CD8-positive, alpha-beta memory T cell (primary cell): ENCODE measurements around the gene ZDHHC20. TPM values are rescaled to one million over a fixed set of nuclear protein-coding genes. Genes with fewer than 3 reads are reported as not detected.
"Not testable (repeated sequence)": the region's sequence is repeated elsewhere in the genome, so short reads cannot be mapped to it uniquely, and the experiment has no call there.

ENCODE experiments used
- CTCF ChIA-PET: fragments of 350-600 bp; sonication (Branson Sonifier 250); formaldehyde crosslinking; loops from one replicate; lab custom pipeline; 2021; ENCODE audit warnings: antibody characterized with exemption; lab: Charles Lee
- POLR2A ChIA-PET: fragments of 350-600 bp; sonication (Branson Sonifier 250); formaldehyde crosslinking; loops from one replicate; lab custom pipeline; 2021; ENCODE audit warnings: antibody characterized with exemption; lab: Charles Lee
- DNase-seq, 5 donors: peaks; one replicate each; pipeline versions ENCODE4 v3.0.0 to v3.0.0-alpha.2; 2020 to 2022; ENCODE audit warnings: mixed read lengths in 1 of 5
- H3K27ac ChIP-seq: one replicate; pipeline ENCODE4 v1.7.0; 2013; ENCODE audit warnings: low read depth, mild to moderate bottlenecking, low read length, moderate library complexity
- H3K27me3 ChIP-seq: 2 replicates; pipeline ENCODE4 v1.7.0; 2013; ENCODE audit warnings: low read length, mild to moderate bottlenecking; ENCODE audit not compliant: insufficient read depth, poor library complexity, severe bottlenecking
- H3K36me3 ChIP-seq: 2 replicates; pipeline ENCODE4 v1.7.0; 2013; ENCODE audit warnings: mild to moderate bottlenecking, low read length, moderate library complexity; ENCODE audit not compliant: insufficient read depth
- H3K4me1 ChIP-seq: 2 replicates; pipeline ENCODE4 v1.7.0; 2013; ENCODE audit warnings: mild to moderate bottlenecking, low read length, moderate library complexity; ENCODE audit not compliant: insufficient read depth
- H3K4me3 ChIP-seq: 2 replicates; pipeline ENCODE4 v1.7.0; 2013; ENCODE audit warnings: mild to moderate bottlenecking, low read length
- H3K9me3 ChIP-seq: 2 replicates; pipeline ENCODE4 v1.7.0; 2013; ENCODE audit warnings: mild to moderate bottlenecking, low read length
- H3K27ac Mint-ChIP-seq, 8 donors: one replicate each; pipeline ENCODE4 v1.8.0; 2020 to 2021; ENCODE audit warnings: mixed read lengths in 8 of 8, mild to moderate bottlenecking in 6 of 8, inconsistent platforms in 3 of 8, moderate library complexity in 3 of 8
- H3K27me3 Mint-ChIP-seq, 2 donors: one replicate each; pipeline ENCODE4 v1.8.0; 2020 to 2021; ENCODE audit warnings: mixed read lengths in 2 of 2, mild to moderate bottlenecking in 1 of 2, moderate library complexity in 1 of 2
- H3K36me3 Mint-ChIP-seq, 3 donors: one replicate each; pipeline ENCODE4 v1.8.0; 2020 to 2021; ENCODE audit warnings: mixed read lengths in 3 of 3, inconsistent platforms in 1 of 3, mild to moderate bottlenecking in 1 of 3
- H3K4me1 Mint-ChIP-seq, 3 donors: one replicate each; pipeline ENCODE4 v1.8.0; 2020 to 2021; ENCODE audit warnings: mixed read lengths in 3 of 3, inconsistent platforms in 1 of 3, mild to moderate bottlenecking in 1 of 3
- H3K4me3 Mint-ChIP-seq, 7 donors: one replicate each; pipeline ENCODE4 v1.8.0; 2020 to 2021; ENCODE audit warnings: mixed read lengths in 7 of 7, mild to moderate bottlenecking in 6 of 7, moderate library complexity in 4 of 7, inconsistent platforms in 2 of 7
- H3K9me3 Mint-ChIP-seq, 5 donors: one replicate each; pipeline ENCODE4 v1.8.0; 2020 to 2022; ENCODE audit warnings: mixed read lengths in 5 of 5, mild to moderate bottlenecking in 3 of 5, moderate library complexity in 2 of 5, inconsistent platforms in 1 of 5
- polyA plus RNA-seq: library from polyadenylated mRNA; unstranded; fragments of 300-500 nt; fragmentation: Illumina TruSeq; gene quantifications from one replicate; pipeline ENCODE4 v1.2.3, GENCODE V29; 2021
- total RNA-seq, 2 experiments: library from RNA; stranded (reverse); gene quantifications; one replicate each; pipeline ENCODE4 v1.2.3, GENCODE V29; 2021

Gene ZDHHC20
- total and polyA plus RNA-seq, 3 experiments from 2014 or later = 35.5 to 58.8 (median 50.4) TPM

DNA sequence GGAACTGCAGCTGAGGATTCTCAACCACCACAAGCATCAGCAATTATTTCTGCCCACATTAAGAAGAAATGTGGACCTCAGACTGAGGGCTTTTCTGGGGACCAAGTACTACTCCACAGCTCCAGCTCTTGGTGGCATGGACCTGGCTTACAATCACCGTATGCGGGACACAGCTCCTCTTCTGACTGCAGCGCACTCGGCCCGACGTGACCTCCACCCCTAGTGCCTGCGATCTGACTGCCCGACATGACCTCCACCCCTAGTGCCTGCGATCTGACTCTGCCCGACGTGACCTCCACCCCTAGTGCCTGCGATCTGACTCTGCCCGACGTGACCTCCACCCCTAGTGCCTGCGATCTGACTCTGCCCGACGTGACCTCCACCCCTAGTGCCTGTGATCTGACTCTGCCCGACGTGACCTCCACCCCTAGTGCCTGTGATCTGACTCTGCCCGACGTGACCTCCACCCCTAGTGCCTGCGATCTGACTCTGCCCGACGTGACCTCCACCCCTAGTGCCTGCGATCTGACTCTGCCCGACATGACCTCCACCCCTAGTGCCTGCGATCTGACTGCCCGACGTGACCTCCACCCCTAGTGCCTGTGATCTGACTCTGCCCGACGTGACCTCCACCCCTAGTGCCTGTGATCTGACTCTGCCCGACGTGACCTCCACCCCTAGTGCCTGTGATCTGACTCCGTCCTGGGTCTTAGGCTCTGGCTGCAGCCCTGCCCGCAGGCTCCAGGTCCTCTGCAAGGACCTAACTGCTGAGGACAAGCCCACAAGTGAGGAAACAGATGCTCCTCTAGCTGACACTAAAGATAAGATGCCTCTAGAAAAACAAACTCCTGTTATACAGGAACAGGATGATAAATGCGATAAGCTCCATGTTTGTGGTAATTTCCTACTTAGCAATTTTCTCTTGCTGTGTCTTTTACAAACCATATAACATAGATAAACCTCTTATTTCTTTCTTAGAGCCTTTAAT is 81.8 kb downstream of the ZDHHC20 start:
- CTCF ChIA-PET, H3K4me3 ChIP-seq, H3K27me3 Mint-ChIP-seq, H3K27ac ChIP-seq, H3K9me3 Mint-ChIP-seq, DNase-seq, H3K4me3 Mint-ChIP-seq, POLR2A ChIA-PET, H3K4me1 Mint-ChIP-seq, H3K9me3 ChIP-seq, H3K27me3 ChIP-seq, H3K4me1 ChIP-seq: not testable (repeated sequence)
- peaks cover 17% of the 10 kb centered on the region for H3K36me3 ChIP-seq
- Mint-ChIP-seq H3K27ac (peak overlapping the region in 1 of 8 donors; percentile 58), H3K36me3 (peaks cover 0 to 67% (median 9%) of the 10 kb centered on the region in 3 donors)

DNA sequence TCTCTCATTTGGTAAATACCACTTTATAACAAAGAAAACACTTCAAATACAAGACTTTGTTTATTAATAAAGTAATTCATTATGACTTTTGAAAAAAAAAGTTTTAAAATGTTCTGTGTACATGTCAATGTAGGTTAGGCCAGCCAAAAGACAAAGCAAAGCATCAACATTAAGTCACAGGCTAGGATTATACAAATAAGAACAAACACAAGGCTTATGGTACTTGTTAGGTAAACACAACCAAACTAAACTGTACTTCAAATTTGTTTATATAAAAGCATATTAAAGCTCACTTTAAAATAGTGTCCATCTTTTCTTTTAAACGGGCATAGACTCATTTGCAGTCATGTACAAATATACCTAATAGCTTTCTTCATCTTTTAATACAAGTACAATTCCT is 86.6 kb downstream of the ZDHHC20 start:
- H3K27me3 ChIP-seq = no peaks in the 10 kb centered on the region
- Mint-ChIP-seq H3K36me3 (peaks cover 0 to 34% (median 2%) of the 10 kb centered on the region in 3 donors), H3K27me3 (no peaks in the 10 kb centered on the region), H3K4me3 (no peak overlapping the region), H3K4me1 (peaks cover 0 to 2% (median 0%) of the 10 kb centered on the region in 3 donors), H3K27ac (peak overlapping the region in 1 of 8 donors; percentile 17), H3K9me3 (no peaks in the 10 kb centered on the region)
- no peak overlapping the region for H3K4me3 ChIP-seq
- CTCF ChIA-PET = no interaction called here
- peaks cover 7% of the 10 kb centered on the region for H3K36me3 ChIP-seq
- H3K9me3 ChIP-seq = no peaks in the 10 kb centered on the region
- no peak overlapping the region for H3K27ac ChIP-seq
- no peaks in the 10 kb centered on the region for H3K4me1 ChIP-seq
- no peak for DNase-seq
- POLR2A ChIA-PET = no interaction called here

GRCh38 chr13:21371011-21371410 is 88.1 kb downstream of the ZDHHC20 start:
- H3K36me3 Mint-ChIP-seq = peaks cover 0 to 22% (median 2%) of the 10 kb centered on the region in 3 donors
- no peak overlapping the region for H3K4me3 Mint-ChIP-seq
- H3K4me1 Mint-ChIP-seq = peaks cover 2 to 7% (median 7%) of the 10 kb centered on the region in 3 donors
- H3K4me3 ChIP-seq = no peak overlapping the region
- H3K27me3 ChIP-seq = no peaks in the 10 kb centered on the region
- peak overlapping the region in 1 of 8 donors; percentile 66 for H3K27ac Mint-ChIP-seq
- no peaks in the 10 kb centered on the region for H3K9me3 Mint-ChIP-seq
- H3K27ac ChIP-seq = no peak overlapping the region
- POLR2A ChIA-PET = no interaction called here
- H3K27me3 Mint-ChIP-seq = no peaks in the 10 kb centered on the region
- H3K4me1 ChIP-seq = peaks cover 2% of the 10 kb centered on the region
- H3K36me3 ChIP-seq = peaks cover 7% of the 10 kb centered on the region
- no peaks in the 10 kb centered on the region for H3K9me3 ChIP-seq
- DNase-seq = no peak
- CTCF ChIA-PET = no interaction called here

DNA sequence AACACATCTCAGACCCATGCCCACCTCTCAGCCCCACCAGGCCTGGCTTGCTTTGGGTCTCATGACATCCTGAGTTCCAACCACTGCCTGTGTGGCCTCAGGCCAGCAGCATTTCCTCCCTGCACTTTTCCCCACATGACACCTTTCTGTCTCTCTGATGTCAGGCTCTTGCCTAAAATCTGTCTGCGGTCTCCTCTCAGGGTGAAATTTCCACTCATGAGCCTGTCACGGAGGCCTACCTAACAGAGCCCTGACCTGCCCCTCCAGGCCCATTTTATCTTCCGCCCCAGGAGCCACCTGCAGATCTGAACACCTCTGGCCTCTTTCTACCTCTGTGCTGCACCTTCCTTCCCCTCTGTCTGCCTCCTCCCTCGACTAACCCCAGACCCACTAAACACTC is 93.5 kb downstream of the ZDHHC20 start:
- CTCF ChIA-PET = no interaction called here
- H3K27me3 ChIP-seq = no peaks in the 10 kb centered on the region
- H3K4me1 ChIP-seq = peaks cover 8% of the 10 kb centered on the region
- peak in 4 of 5 donors; percentile 10 to 59 (median 41) for DNase-seq
- POLR2A ChIA-PET = no interaction called here
- no peaks in the 10 kb centered on the region for H3K9me3 ChIP-seq
- Mint-ChIP-seq H3K4me1 (peaks cover 16 to 24% (median 20%) of the 10 kb centered on the region in 3 donors), H3K27me3 (peaks cover 0 to 3% of the 10 kb centered on the region in 2 donors), H3K36me3 (peaks cover 0 to 2% (median 0%) of the 10 kb centered on the region in 3 donors), H3K9me3 (no peaks in the 10 kb centered on the region), H3K4me3 (peak overlapping the region in 5 of 7 donors; percentile 0 to 60 (median 10)), H3K27ac (peak overlapping the region; percentile 47 to 93 (median 80))
- no peak overlapping the region for H3K27ac ChIP-seq
- no peaks in the 10 kb centered on the region for H3K36me3 ChIP-seq
- H3K4me3 ChIP-seq = no peak overlapping the region

DNA sequence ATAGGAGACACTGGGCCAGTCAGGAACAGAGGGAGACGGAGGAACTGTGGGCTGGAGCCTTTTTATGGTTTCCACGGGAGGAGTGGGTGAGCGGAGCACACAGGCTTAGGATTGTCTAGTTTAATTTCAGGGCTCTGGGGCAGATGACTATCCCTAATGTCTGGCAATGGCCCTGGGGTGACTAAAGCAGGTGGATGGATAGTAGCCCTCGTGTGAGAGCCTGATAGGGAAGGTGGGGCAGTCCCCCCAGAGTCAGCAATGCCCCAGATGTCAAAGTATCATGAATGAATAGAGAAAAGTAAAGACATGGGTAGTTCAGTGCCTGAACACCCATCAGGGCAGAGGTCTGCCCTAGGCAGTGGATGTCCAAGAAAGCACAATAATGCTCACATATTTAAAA is 94.2 kb downstream of the ZDHHC20 start:
- Mint-ChIP-seq H3K27me3 (peaks cover 0 to 3% of the 10 kb centered on the region in 2 donors), H3K36me3 (peaks cover 0 to 2% (median 0%) of the 10 kb centered on the region in 3 donors), H3K4me3 (no peak overlapping the region), H3K27ac (peak overlapping the region in 7 of 8 donors; percentile 32 to 87 (median 64)), H3K4me1 (peaks cover 16 to 24% (median 20%) of the 10 kb centered on the region in 3 donors), H3K9me3 (no peaks in the 10 kb centered on the region)
- Histone ChIP-seq H3K4me3 (no peak overlapping the region), H3K36me3 (no peaks in the 10 kb centered on the region), H3K9me3 (no peaks in the 10 kb centered on the region), H3K27ac (no peak overlapping the region), H3K27me3 (no peaks in the 10 kb centered on the region), H3K4me1 (peaks cover 8% of the 10 kb centered on the region)
- POLR2A ChIA-PET = no interaction called here
- DNase-seq = no peak
- CTCF ChIA-PET = no interaction called here

- Histone ChIP-seq H3K36me3 (no peaks in the 10 kb centered on the region), H3K27me3 (no peaks in the 10 kb centered on the region), H3K4me1 (peaks cover 8% of the 10 kb centered on the region), H3K9me3 (no peaks in the 10 kb centered on the region), H3K27ac (no peak overlapping the region), H3K4me3 (no peak overlapping the region)
- no peak for DNase-seq
- Mint-ChIP-seq H3K9me3 (no peaks in the 10 kb centered on the region), H3K36me3 (peaks cover 0 to 2% (median 0%) of the 10 kb centered on the region in 3 donors), H3K4me3 (no peak overlapping the region), H3K4me1 (peaks cover 16 to 24% (median 20%) of the 10 kb centered on the region in 3 donors), H3K27ac (peak overlapping the region in 5 of 8 donors; percentile 2 to 87 (median 64)), H3K27me3 (peaks cover 0 to 3% of the 10 kb centered on the region in 2 donors)
- ChIA-PET POLR2A (no interaction called here), CTCF (no interaction called here)
Measured at GRCh38 chr13:21364357-21364756, 94.7 kb downstream of the ZDHHC20 start.

GRCh38 chr13:21362741-21363140 is 96.4 kb downstream of the ZDHHC20 start:
- Mint-ChIP-seq H3K9me3 (no peaks in the 10 kb centered on the region), H3K4me1 (peaks cover 14 to 24% (median 20%) of the 10 kb centered on the region in 3 donors), H3K36me3 (peaks cover 0 to 2% (median 2%) of the 10 kb centered on the region in 3 donors), H3K27me3 (peaks cover 0 to 7% of the 10 kb centered on the region in 2 donors), H3K4me3 (no peak overlapping the region), H3K27ac (peak overlapping the region in 1 of 8 donors; percentile 11)
- POLR2A ChIA-PET = no interaction called here
- CTCF ChIA-PET = no interaction called here
- DNase-seq = no peak
- Histone ChIP-seq H3K4me3 (no peak overlapping the region), H3K27ac (no peak overlapping the region), H3K36me3 (no peaks in the 10 kb centered on the region), H3K27me3 (no peaks in the 10 kb centered on the region), H3K9me3 (no peaks in the 10 kb centered on the region), H3K4me1 (peaks cover 8% of the 10 kb centered on the region)

DNA sequence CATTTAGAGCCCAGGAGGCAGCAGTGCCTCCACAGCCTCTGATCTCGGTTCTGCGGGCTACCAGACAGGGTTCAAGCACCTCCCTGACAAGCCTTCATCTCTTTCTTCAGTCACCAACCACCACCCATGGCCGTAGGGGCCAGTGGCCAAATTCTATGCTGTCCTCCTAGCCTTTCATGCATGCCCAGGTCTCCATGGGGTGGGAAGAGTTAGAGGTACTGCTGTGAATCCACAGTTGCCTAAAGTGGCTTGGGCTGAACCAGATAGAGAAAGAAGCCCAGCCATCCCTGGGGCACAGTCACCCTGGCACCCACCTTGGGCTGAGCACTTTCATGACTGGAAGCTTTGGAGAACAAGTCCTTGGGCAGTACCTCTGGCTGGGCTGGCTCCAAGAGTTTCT is 97.4 kb downstream of the ZDHHC20 start:
- Histone ChIP-seq H3K4me3 (no peak overlapping the region), H3K9me3 (no peaks in the 10 kb centered on the region), H3K27ac (no peak overlapping the region), H3K4me1 (peaks cover 8% of the 10 kb centered on the region), H3K36me3 (no peaks in the 10 kb centered on the region), H3K27me3 (no peaks in the 10 kb centered on the region)
- Mint-ChIP-seq H3K9me3 (no peaks in the 10 kb centered on the region), H3K27me3 (peaks cover 0 to 7% of the 10 kb centered on the region in 2 donors), H3K27ac (no peak overlapping the region), H3K4me3 (no peak overlapping the region), H3K4me1 (peaks cover 14 to 24% (median 20%) of the 10 kb centered on the region in 3 donors), H3K36me3 (peaks cover 0 to 4% (median 3%) of the 10 kb centered on the region in 3 donors)
- ChIA-PET POLR2A (no interaction called here), CTCF (no interaction called here)
- DNase-seq = no peak
